AG10803 (cell line): ENCODE results near the gene CTIF.

Source experiments
- DNase-seq: peaks from one replicate; pipeline ENCODE4 v3.0.0; 2010; ENCODE audit warnings: low read depth
- H3K4me3 ChIP-seq: 2 replicates; pipeline ENCODE4 v1.5.1; 2011; ENCODE audit warnings: mild to moderate bottlenecking, low read length, control low read depth
- CTCF ChIP-seq: conservative IDR thresholded peaks from 2 replicates; pipeline ENCODE4 v1.5.1; 2011; ENCODE audit warnings: mild to moderate bottlenecking, low read length, control low read depth, inconsistent platforms

The CTIF gene

GRCh38 chr18:48671561-48671945 is 132.7 kb downstream of the CTIF start:
- no peak for DNase-seq
- H3K4me3 ChIP-seq, result no peak overlapping the region
- TF ChIP-seq CTCF, result no peak

- no peak overlapping the region for H3K4me3 ChIP-seq
- no peak for TF ChIP-seq CTCF
- DNase-seq, result no peak
Observed at GRCh38 chr18:48672671-48673340, 134.0 kb downstream of the CTIF start.

GRCh38 chr18:48673456-48673852 is 134.6 kb downstream of the CTIF start:
- no peak for TF ChIP-seq CTCF
- no peak overlapping the region for H3K4me3 ChIP-seq
- no peak for DNase-seq

- DNase-seq, result peak; percentile 40
- no peak overlapping the region for H3K4me3 ChIP-seq
- no peak for TF ChIP-seq CTCF
Observed at GRCh38 chr18:48673853-48674721, 135.3 kb downstream of the CTIF start.

GRCh38 chr18:48674758-48675351 is 136.0 kb downstream of the CTIF start:
- H3K4me3 ChIP-seq, result no peak overlapping the region
- no peak for DNase-seq
- TF ChIP-seq CTCF, result no peak

GRCh38 chr18:48675352-48675761 is 136.5 kb downstream of the CTIF start:
- peak; percentile 87 for TF ChIP-seq CTCF

More at GRCh38 chr18:48675352-48675761, 136.5 kb downstream of the CTIF start:
- H3K4me3 ChIP-seq, result no peak overlapping the region
- DNase-seq, result peak; percentile 82
